Left forelimb (tissue), 1 donor: Measurements from ENCODE around the gene RNF41.

Experiments used
- DNase-seq: peaks from one replicate; pipeline ENCODE4 v3.0.0-alpha.2; 2018; ENCODE audit warnings: low spot score

Gene RNF41

DNA sequence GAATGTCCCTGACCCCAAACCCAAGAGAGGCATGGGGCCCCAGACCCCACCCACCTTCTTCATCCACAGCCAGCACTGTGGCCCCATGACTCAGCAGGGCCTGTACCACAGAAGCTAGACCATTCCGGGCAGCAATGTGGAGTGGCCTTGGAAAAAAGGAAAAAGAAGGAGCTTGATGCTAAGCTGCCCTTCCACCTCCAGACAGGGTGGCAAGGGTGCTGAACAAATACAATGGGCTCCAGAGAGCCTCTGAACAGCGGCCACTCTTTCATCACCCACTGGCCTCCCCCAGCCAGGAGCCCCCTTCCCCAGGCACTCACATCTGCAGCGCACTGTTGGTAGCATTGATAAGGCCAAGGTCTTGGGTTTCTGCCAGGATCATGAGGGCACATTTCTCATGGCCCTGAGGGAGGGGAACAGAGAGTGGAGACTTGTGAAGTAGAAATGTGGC lies 22.0 kb upstream of the RNF41 start:
- no peak for DNase-seq

DNA sequence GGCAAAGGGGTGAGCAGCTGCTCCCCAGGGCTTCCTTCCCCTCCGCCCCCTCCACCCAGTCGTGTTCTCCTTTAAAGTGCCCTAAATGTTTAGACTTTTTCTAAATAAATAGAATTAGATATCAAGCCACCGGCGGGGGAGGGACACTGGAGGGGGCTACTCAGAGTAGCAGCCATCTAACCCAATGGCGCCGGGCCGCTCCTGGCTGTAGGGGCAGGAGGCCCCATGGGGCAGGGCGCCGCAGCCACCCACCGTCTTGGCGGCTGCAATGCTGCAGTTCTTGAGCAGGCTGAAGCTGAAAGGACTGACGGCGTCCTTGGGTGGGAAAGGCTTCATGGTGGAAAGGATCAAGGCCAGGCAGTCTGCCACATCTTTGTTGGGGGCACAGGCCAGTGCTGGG lies 21.3 kb upstream of the RNF41 start:
- no peak for DNase-seq

DNA sequence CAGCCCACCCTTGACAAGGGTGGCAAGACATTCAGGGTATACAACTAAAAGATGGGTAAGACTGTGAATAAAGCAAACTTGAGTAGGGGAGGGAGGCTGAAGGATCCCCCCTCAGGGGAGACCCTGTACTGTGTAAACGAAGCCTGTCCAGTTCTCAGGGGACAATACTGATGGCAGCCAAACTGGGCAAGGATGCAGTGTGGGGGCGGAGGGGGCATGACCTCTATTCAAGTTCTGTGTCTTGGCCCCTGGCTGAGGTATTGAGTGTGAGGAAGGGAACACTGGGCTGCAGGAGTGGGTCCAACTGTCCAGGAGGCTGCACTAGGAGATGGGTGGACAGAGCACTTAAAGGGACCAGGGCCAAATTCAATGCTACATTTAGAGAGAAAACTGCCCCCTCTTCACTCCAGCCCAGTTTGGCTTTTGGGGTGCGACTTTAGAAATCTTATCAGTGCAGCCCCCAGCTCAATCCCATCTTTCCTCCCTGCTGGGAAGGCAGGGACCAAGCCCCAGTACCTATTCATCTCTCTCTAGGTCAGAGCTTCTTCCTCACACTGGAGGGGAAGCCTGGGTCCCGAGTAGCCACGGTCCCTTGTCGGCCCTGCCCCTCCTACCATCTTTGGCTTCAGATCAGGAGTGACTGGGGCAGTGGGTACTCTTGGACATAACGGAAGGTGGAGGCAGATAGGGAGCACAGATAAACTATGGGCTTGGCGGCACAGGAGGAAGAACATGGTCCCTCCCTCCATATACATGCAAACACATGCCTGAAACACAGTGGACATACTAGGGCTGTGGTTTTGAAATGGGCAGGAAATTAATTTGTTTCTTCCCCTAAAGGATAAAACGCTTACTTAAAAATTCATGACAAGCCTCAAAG lies 19.9 kb upstream of the RNF41 start:
- DNase-seq = no peak

DNA sequence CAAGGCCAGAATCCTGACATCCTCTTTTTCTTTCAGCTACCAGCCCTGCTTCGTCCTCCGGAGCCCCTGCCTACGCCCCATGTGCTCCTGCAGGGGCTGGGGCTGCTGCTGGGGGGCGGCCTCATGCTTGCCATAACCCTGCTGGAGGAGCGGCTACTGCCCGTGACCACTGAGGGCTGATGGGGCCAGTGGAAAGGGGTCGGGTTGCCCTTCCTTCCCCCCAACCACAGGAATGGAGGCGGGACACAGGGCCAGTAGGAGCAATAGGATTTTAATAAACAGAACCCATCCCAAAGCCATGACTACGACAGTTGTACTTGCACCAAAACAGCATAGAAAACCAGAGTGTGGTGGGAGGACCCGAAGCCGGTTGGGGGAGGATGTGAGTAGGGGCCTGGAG lies 15.8 kb upstream of the RNF41 start:
- no peak for DNase-seq

DNA sequence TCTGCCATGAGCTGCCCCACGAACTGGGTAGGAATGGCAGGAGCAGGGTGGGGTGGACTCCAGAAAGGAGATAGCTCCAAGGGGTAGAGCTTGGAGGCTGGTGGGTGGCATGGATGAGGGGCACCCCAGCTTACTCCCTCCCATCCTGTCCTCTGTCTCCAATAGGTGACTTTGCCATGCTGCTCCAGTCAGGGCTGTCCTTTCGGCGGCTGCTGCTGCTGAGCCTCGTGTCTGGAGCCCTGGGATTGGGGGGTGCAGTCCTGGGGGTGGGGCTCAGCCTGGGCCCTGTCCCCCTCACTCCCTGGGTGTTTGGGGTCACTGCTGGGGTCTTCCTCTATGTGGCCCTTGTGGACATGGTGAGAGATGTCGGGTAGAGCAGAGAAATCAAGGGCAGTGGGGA lies 15.3 kb upstream of the RNF41 start:
- no peak for DNase-seq

DNA sequence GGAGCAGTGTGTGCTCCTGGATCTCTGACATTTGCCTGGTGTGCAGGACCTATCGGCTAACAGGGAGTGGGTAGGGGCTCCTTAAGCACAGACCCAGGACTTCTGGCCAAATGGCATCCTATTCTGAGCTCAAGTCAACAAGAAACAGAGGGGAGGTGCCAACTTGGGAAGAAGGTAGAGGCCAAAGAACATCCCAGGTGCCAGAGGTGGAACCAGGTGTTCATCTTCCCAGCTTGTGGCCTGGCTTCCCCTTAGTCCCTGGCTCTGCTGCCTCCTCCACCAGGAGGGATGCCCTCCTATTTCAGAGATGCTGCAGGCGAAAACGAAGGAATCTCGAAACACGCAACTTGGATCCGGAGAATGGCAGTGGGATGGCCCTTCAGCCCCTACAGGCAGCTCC lies 14.4 kb upstream of the RNF41 start:
- no peak for DNase-seq

DNA sequence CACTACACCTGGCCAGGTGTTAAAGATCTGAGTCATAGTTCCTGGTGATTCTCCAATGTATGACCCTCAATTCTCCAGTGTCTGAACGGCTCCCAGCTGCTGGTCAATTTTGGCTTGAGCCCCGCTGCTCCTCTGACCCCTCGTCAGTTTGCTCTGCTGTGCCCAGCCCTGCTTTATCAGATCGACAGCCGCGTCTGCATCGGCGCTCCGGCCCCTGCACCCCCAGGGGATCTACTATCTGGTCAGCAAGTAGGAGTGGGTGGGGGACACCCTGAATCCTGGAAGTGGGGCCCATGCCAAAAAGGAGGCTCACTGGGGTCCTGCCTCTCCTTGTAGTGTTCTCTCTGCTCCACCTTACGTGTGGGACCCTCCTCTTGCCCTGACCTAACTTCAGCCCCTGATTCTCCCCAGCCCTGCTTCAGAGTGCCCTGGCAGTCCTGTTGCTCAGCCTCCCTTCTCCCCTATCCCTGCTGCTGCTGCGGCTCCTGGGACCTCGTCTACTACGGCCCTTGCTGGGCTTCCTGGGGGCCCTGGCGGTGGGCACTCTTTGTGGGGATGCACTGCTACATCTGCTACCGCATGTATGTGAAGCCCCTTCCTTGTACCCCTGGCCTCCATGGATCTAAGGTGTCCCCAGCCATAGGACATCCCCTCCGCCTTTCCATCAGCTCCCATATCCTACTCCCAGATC lies 13.2 kb upstream of the RNF41 start:
- no peak for DNase-seq

DNA sequence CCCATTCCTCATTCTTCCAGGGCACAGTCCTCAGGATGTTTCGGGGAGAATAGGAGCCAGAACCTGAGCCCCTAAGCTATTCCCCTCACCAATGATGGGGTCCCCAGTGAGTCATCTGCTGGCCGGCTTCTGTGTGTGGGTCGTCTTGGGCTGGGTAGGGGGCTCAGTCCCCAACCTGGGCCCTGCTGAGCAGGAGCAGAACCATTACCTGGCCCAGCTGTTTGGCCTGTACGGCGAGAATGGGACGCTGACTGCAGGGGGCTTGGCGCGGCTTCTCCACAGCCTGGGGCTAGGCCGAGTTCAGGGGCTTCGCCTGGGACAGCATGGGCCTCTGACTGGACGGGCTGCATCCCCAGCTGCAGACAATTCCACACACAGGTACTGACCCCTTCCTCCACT lies 9.5 kb upstream of the RNF41 start:
- DNase-seq = no peak

DNA sequence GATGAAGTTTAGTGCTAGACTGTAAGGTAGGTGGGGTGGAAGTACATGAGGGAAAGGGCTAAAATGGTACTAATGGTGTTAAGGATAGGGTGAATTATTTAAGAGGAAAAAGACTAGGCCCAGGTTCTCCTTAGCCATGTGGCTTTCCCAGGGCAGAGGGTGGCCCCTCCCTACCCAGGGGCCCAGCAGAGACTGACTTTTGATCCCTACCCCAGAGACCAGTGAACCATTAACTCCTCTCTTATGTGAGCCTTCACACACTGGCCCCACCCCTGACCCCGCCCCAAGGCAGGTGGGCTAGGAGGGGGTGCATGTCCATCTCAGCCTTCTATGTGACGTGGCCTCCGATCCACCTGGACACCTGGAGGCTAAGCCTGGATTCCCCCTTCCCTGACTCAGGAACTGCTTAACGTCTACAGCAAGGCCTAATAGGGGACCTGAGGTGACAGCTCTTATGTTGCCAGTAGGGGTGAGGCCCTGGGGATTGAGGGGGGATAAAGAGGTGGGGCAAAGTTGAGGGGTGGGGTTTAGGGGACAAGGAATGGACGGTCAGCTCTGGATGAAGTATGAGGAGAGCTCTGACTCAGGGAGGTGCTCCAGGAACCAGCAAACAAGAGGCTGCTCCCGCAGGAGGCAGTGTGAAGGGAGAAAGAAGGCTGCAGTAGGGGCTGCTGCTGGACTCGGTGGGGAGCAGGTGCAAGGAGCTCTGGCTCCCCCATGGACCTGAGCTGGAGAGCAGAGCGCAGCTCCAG lies 8.9 kb upstream of the RNF41 start:
- no peak for DNase-seq

DNA sequence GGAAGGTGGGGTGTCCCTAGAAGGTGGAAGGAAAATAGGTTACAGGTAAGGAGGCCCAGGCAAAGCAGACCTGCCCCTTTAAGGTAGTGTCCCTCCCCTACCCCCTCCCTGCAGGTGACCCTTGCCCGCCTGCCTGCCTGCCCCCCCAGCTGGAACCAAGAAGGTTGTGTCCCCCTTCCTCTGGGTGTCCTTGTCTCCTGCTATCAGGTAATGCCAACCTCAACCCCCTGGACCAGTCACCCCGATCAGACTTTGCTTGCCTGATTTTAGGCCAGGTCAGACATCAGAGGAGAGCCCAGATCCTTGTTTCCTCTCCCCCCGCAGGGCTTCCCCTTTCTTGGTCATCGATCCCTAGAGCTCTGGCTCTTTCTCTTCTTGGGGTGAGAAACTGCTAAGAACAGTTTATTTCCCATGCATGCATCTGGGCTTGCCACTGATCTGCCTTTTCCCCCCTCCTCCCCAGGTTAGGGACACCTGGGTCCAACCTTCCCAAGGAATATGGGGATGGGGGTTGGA lies 8.3 kb upstream of the RNF41 start, which contains the start of gene SLC39A5:
Gene SLC39A5, plus strand, starts transcription at position 136 of the 516 bp plus-strand sequence. CDS start 1,224 bp downstream, outside the sequence.
- no peak for DNase-seq

DNA sequence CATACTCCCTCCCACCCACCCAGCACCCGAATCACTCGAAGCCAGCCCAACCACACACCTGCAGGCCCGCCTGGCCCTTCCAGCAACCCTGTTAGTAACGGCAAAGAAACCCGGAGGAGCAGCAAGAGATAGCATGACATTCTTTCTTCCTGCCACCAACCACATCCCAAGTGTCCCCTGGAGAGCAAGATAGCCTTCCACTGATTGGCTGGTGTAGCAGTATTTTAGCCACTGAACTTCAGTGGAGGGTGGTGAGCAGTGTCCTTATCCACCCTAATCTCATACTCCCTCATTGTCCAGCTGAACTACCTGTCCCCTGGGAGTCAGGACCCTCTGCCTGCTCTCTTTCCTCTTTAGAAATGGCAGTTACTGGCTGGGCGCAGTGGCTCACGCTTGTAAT lies 7.4 kb upstream of the RNF41 start:
- DNase-seq = no peak

DNA sequence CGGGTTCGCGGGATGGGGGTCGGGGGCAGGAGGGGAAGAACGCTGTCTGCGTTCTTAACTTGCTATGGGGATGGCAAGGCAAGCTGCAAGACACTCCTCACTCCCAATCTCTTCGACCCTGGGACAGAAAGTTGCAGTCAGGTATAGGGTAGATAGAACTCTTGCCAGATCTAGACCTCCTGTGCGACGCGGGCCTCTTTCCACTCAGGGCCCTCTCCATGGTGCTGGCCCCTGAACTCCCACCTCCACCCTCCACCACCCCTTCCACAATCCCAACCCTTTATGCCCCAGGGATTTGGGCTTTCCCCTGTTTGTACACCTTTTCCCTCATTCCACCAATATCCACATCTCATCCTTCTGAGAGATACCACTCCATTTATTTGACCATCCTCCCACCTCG lies 3.2 kb upstream of the RNF41 start:
- DNase-seq = no peak

DNA sequence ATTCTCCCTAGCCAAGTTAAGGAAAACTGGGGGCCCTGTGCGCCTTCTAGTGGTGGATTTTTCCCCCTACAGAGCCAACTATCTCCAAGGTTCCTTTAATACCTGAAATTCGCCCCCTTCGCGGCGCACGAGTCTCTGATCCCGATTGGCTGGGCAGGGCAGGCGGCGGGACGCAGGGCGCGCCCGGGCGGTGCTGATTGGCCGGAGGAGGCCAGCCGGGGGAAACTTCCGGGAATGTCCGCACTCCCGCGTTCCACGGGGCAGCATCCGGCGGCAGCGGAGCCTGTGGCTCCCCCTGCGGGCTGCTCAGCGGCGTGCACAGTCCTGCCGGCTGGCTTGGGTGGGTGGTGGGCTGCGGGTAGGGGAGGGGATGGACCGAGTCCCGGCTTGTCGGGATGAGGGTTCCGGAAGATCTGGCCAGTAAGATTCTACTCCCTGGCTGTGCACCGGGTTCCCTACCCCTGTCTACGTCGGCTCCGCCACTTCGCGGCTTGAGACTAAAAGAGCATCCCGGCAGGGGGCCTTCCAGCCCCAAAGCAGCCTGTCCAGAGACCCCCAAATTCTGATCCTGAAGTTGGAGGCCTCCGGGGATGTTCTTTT lies 2.5 kb upstream of the RNF41 start, which contains the start of gene NABP2:
Gene NABP2, plus strand, starts transcription at position 241 of the 600 bp plus-strand sequence. CDS start 515 bp downstream, outside the sequence.
- peak; percentile 99 for DNase-seq

DNA sequence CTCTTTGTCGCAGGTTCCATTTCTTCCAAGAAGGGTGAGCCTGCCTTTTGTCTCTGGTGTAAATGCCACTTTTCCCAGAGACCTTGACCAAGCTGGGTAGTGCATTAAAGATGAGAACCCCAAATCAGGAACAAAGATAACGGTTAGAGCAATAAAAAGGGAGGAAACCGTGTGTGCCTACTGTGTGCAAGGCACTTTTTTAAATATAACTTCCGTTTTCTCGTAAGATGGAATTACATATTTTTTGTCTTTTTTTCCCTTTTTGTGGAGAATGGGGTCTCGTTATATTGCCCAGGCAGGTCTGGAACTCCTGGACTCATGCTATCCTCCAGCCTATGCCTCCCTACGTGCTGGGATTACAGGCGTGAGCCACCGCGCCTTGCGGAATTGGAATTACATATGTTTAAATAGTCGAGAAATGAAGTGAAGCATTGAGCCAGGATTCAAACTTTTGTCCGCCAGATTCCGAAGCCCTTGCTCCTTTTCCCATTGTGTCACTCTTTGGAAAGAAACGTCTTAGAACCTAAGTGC lies 1.9 kb upstream of the RNF41 start:
- DNase-seq = no peak

DNA sequence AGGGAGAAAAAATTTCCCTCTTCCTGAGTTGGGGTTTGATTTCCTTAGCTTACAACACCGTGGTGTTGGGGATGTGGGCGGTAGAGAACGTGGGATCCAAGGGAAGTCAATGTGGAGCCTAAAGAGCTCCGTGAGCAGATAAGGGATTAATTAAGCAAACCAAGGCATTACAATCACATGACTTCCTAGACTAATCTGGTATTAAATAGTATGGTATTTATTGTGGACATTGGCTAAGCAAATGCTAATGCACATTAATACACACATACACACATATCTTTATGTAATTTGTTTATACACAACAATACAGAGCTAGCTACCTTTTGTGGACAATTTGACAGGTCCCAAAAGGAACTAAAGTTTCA lies 791 bp upstream of the RNF41 start:
- no peak for DNase-seq

DNA sequence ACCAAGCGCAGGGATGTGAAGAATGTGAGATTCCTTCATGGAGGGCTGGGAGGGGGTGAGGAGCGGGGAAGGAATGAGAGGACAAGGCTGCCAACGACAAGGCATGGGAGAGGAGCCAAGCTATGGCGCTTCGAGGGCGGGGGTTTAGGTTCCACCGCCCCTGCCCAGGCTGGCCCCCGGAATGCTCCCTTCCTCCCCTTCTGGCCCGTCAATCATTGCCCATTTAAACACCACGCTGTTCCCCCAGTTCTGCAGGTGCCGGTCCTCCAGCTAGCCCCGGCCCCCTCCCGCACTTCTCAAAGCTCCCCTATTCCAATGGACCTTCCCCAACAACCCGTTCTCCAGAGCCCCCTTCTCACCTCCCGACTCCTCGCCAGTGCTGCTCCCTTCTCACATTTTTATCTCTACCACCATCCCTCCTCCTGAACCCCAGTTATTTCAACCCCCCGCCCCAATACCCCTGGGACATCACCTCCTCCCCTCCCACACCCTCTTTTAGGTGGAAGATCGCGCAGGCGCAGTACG lies 428 bp downstream of the RNF41 start:
- peak; percentile 81 for DNase-seq

DNA sequence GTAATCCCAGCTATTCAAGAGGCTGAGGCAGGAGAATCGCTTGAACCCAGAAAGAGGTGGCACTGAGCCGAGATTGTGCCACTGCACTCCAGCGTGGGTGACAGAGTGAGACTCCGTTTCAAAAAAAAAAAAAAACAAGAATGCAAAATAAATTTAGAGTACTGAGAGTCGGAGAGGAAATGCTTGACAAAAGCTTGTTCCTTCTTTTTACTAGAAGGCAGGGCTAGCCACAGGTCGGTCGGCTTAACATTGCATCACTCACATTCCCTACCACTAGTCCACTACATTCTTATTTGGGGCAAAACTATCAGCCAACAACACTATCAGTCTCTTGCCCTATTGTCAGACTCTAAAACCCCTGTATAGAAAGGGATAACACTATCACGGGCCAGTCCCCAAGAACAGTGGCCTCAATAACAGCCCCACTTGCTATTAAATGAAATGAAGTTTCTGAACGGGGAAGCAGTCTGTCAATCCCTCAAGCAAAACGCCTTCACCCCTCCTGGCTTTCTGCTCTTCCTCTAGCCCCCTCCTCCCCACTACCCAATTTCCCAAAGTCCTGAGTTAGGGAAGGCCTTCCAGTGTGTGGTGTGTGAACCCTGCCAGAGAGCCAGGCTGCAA lies 1.0 kb downstream of the RNF41 start:
- DNase-seq = no peak

DNA sequence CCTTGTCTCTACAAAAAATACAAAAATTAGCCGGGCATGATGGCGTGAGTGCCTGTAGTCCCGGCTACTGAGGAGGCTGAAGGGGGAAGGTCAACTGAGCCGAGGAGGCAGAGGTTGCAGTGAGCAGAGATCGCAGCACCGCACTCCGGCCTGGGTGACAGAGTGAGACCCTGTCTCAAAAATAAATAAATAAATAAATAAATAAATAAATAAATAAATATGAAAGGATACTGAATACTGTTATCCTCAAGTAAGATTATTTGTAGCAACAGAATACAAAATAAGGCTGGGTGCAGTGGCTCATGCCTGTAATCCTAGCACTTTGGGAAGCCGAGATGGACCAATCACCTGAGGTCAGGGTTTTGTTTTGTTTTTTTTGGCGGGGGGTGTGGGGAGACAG lies 1.9 kb downstream of the RNF41 start:
- DNase-seq = no peak

DNA sequence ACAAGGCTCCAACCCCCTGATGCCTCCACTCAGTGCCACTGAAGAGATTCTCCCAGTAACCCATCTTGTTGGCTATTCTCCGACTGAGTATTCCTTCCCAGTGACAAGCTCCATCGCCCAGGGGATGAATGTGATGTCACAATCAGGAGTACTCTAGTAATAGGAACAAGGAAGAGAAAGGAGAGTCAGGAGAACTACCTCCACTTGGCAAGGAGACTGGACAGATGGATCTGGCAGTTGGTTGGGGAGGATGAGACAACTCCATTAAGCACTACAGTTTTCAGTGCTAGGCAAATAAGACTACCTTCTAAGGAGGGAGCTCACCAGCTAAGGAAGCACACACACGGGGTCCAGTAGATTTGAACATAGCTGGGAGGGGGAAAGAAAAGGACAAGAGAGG lies 5.3 kb downstream of the RNF41 start:
- DNase-seq = no peak

DNA sequence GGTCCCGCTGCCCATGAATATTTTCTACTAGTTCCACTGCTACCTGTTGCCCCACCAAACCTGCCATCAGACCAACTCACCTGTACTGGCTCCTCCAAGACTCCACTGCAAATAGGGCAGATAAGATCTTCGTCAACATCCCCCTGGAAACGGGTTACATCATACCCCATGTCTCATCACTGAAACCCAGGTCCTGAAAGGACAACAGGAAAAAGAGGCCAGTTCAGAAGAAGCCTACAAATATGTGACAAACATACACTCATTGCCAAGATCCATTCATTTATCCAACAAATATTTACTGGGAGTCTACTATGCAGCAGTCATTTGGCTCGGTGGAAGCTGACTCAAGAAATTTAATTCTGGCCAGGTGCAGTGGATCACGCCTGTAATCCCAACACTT lies 7.8 kb downstream of the RNF41 start:
- no peak for DNase-seq

DNA sequence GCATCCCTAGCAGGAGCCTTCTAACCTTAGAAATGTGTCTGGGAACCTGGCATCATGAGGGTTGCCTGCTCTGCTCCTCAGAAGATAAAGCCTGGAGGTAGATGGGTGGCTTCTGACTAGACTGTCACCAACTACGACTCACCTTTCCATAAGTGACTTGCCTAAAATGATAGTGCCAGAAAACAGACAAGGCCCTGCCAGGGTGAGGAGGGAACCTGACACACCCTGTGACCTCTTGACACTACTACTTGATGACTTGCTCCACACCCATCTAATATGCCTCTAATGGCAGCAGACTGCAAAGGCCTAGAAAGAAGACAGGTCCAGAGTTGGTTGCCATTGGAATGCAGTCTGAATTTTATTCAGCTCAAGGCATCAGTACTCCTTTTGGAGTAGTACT lies 9.4 kb downstream of the RNF41 start:
- no peak for DNase-seq
